CD4-positive, alpha-beta T cell (primary cell): ENCODE results near the gene POLK. TPM values are rescaled to one million over a fixed set of nuclear protein-coding genes. Genes with fewer than 3 reads are reported as not detected.

Experiments
- ATAC-seq: fragments of 200-7000 bp; cut with Tn5 transposase; one replicate; pipeline ENCODE4 v1.10.0; 2022; ENCODE audit warnings: mild to moderate bottlenecking; ENCODE audit not compliant: poor library complexity
- CTCF ChIA-PET: fragments of 350-600 bp; sonication (Branson Sonifier 250); formaldehyde crosslinking; loops from one replicate; lab custom pipeline; 2021; ENCODE audit warnings: antibody characterized with exemption, inconsistent platforms; lab: Charles Lee
- POLR2A ChIA-PET: fragments of 350-600 bp; sonication (Branson Sonifier 250); formaldehyde crosslinking; loops from one replicate; lab custom pipeline; 2021; ENCODE audit warnings: antibody characterized with exemption, inconsistent platforms; lab: Charles Lee
- DNase-seq, 14 experiments: peaks; one replicate each; pipeline ENCODE4 v3.0.0-alpha.2; 2013 to 2020; ENCODE audit warnings: mixed read lengths in 2 of 14
- H3K27ac ChIP-seq, 2 donors: one replicate each; pipeline versions ENCODE4 v1.5.1 to v1.7.0; 2013; ENCODE audit warnings: low read length in 2 of 2, low read depth in 1 of 2, mild to moderate bottlenecking in 1 of 2
- H3K27me3 ChIP-seq, 2 experiments: 1 replicate in 1 of 2; 2 replicates in 1 of 2; pipeline versions ENCODE4 v1.6.1 to v1.7.0; 2013; ENCODE audit warnings: low read length in 2 of 2, control low read depth in 1 of 2, mild to moderate bottlenecking in 1 of 2, moderate library complexity in 1 of 2; ENCODE audit not compliant: insufficient read depth in 2 of 2, control insufficient read depth in 1 of 2
- H3K36me3 ChIP-seq: one replicate; pipeline ENCODE4 v1.6.1; 2013; ENCODE audit warnings: low read length, control low read depth; ENCODE audit not compliant: insufficient read depth
- H3K4me1 ChIP-seq: one replicate; pipeline ENCODE4 v1.6.1; 2013; ENCODE audit warnings: low read length, control low read depth; ENCODE audit not compliant: insufficient read depth
- H3K4me3 ChIP-seq: one replicate; pipeline ENCODE4 v1.5.1; 2013; ENCODE audit warnings: mild to moderate bottlenecking, low read length, moderate library complexity
- H3K9me3 ChIP-seq, 2 experiments: 1 replicate in 1 of 2; 2 replicates in 1 of 2; pipeline versions ENCODE4 v1.6.1 to v1.7.0; 2013; ENCODE audit warnings: low read length in 2 of 2, mild to moderate bottlenecking in 2 of 2, control low read depth in 1 of 2, moderate library complexity in 1 of 2; ENCODE audit not compliant: control insufficient read depth in 1 of 2, insufficient read depth in 1 of 2
- H3K27ac Mint-ChIP-seq: one replicate; pipeline ENCODE4 v1.8.0; 2020; ENCODE audit warnings: mixed read lengths
- H3K27me3 Mint-ChIP-seq: one replicate; pipeline ENCODE4 v1.8.0; 2021; ENCODE audit warnings: mixed read lengths
- H3K36me3 Mint-ChIP-seq: one replicate; pipeline ENCODE4 v1.8.0; 2021; ENCODE audit warnings: low read depth, mixed read lengths
- H3K4me1 Mint-ChIP-seq: one replicate; pipeline ENCODE4 v1.8.0; 2021; ENCODE audit warnings: low read depth, mixed read lengths
- H3K4me3 Mint-ChIP-seq: one replicate; pipeline ENCODE4 v1.8.0; 2020; ENCODE audit warnings: mild to moderate bottlenecking, mixed read lengths
- H3K9me3 Mint-ChIP-seq: one replicate; pipeline ENCODE4 v1.8.0; 2020; ENCODE audit warnings: mixed read lengths
- CTCF ChIP-seq: fragments of 200-600 bp; IDR thresholded peaks from one replicate; pipeline ENCODE4 v1.8.0; 2022; ENCODE audit warnings: antibody characterized with exemption, mild to moderate bottlenecking
- intact Hi-C, 2 experiments: fragments of 100-400 bp; cut with DNase I in 1 of 2; cut with micrococcal nuclease in 1 of 2; formaldehyde crosslinking; loops; one replicate each; pipeline versions ENCODE4 v1.15.1 to v1.9.0; 2023 to 2025; cut with DNase I, micrococcal nuclease
- polyA plus RNA-seq, 2 donors: library from polyadenylated mRNA; unstranded; fragments of 120-200 nt; gene quantifications; one replicate each; pipeline ENCODE4 v1.2.1, GENCODE V29; 2013
- total RNA-seq, 174 experiments: library from RNA in 2 of 174; stranded (reverse) in 2 of 174; gene quantifications; one replicate each; pipeline ENCODE4 v1.2.3 and lab custom pipeline; 2021 to 2026

Gene POLK
- 10 to 100 TPM; 10.0 to 10.3 TPM for total RNA-seq
- 17.6 TPM for polyA plus RNA-seq (2013, experiment 1 of 2)
- 21.8 TPM for polyA plus RNA-seq (2013, experiment 2 of 2)
- total RNA-seq (lab: John Stamatoyannopoulos, UW), result 26.3 to 91.9 (median 62.4) reads per million in 172 experiments

- ATAC-seq, result peak; percentile 88
- H3K4me3 Mint-ChIP-seq, result peak within 1 kb of the TSS; percentile 96
- no peak for TF ChIP-seq CTCF
- Histone ChIP-seq H3K4me3 (peak within 1 kb of the TSS; percentile 92), H3K9me3 (no peaks in the 10 kb centered on the region), H3K4me1 (peaks cover 17% of the 10 kb centered on the region), H3K27ac (peak within 1 kb of the TSS; percentile 78), H3K27me3 (no peaks in the 10 kb centered on the region), H3K36me3 (no peaks in the 10 kb centered on the region)
- ChIA-PET POLR2A (interaction anchor here (0.9 to 2.3 kb wide), 4 partner anchors 14 to 275 kb away, joined by 3 to 11 read pairs (median 7); partner anchors contain the start of genes ANKRD31 and HMGCR), CTCF (interaction anchor here (0.5 to 1.1 kb wide), 2 partner anchors 8 to 1200 kb away, joined by 3 to 4 read pairs; no protein-coding TSS in a partner anchor)
- peaks cover 14% of the 10 kb centered on the region for H3K36me3 Mint-ChIP-seq
- peak; percentile 83 to 98 (median 90) for DNase-seq
- peak within 1 kb of the TSS; percentile 99 for H3K27ac Mint-ChIP-seq
- H3K27me3 Mint-ChIP-seq, result no peaks in the 10 kb centered on the region
- H3K9me3 Mint-ChIP-seq, result no peaks in the 10 kb centered on the region
- H3K4me1 Mint-ChIP-seq, result peaks cover 65% of the 10 kb centered on the region
- intact Hi-C loops, result loop anchor here (1.0 to 10.0 kb wide), 12 partner anchors 173 to 1947 kb away; partner anchors contain the start of genes ANKRA2 (in 1 of the 2), ANKRD31 (in 1 of the 2), FAM169A (in 1 of the 2) and GFM2 (in 1 of the 2)
Observed at GRCh38 chr5:75511435-75512382, at the start of gene POLK, which contains the start of gene CERT1. TSS of gene POLK (plus strand) at chr5:75511891. TSS of gene CERT1 (minus strand) at chr5:75511629. CDS start at chr5:75511207, 422 bp downstream.

- Histone ChIP-seq H3K4me1 (peaks cover 18% of the 10 kb centered on the region), H3K27ac (no peak overlapping the region), H3K27me3 (no peaks in the 10 kb centered on the region), H3K4me3 (no peak overlapping the region), H3K36me3 (peaks cover 5% of the 10 kb centered on the region), H3K9me3 (peaks cover 0 to 8% of the 10 kb centered on the region in 2 experiments)
- Mint-ChIP-seq H3K36me3 (peaks cover 72% of the 10 kb centered on the region), H3K9me3 (no peaks in the 10 kb centered on the region), H3K27me3 (no peaks in the 10 kb centered on the region), H3K4me1 (peaks cover 68% of the 10 kb centered on the region), H3K27ac (no peak overlapping the region), H3K4me3 (no peak overlapping the region)
- no peak for DNase-seq
- ChIA-PET POLR2A (no interaction called here), CTCF (no interaction called here)
- TF ChIP-seq CTCF, result no peak
- intact Hi-C loops, result no loop called here
- no peak for ATAC-seq
Observed at GRCh38 chr5:75463726-75464125, 48.0 kb upstream of the POLK start.

- Mint-ChIP-seq H3K27me3 (no peaks in the 10 kb centered on the region), H3K36me3 (peaks cover 78% of the 10 kb centered on the region), H3K4me3 (no peak overlapping the region), H3K27ac (peak overlapping the region; percentile 31), H3K9me3 (peaks cover 9% of the 10 kb centered on the region), H3K4me1 (peaks cover 68% of the 10 kb centered on the region)
- intact Hi-C loops, result no loop called here
- ATAC-seq (no peak), DNase-seq (no peak)
- H3K4me1 ChIP-seq, result peaks cover 18% of the 10 kb centered on the region
- ChIA-PET CTCF (no interaction called here), POLR2A (no interaction called here)
- no peak overlapping the region for H3K4me3 ChIP-seq
- H3K9me3 ChIP-seq, result peaks cover 0 to 21% of the 10 kb centered on the region in 2 experiments
- H3K36me3 ChIP-seq, result peaks cover 4% of the 10 kb centered on the region
- TF ChIP-seq CTCF, result no peak
- H3K27me3 ChIP-seq, result no peaks in the 10 kb centered on the region
- no peak overlapping the region for H3K27ac ChIP-seq
Observed at GRCh38 chr5:75465480-75465879, 46.2 kb upstream of the POLK start.
